Endothelial cell of umbilical vein (primary cell): ENCODE data around the gene C6orf163. TPM values are rescaled to one million over a fixed set of nuclear protein-coding genes. Genes with fewer than 3 reads are reported as not detected.

Experiments
- BruUV-seq: library from RNA; stranded (reverse); fragments of 400-500 nt; replicated peaks from 2 replicates; lab custom pipeline; 2021; lab: Mats Ljungman, UMichigan
- CTCF ChIA-PET: fragments of 300-600, 350-600 bp; sonication (Branson Sonifier 250); formaldehyde crosslinking; loops from one replicate; lab custom pipeline; 2021; ENCODE audit warnings: antibody characterized with exemption, inconsistent platforms; lab: Charles Lee
- POLR2A ChIA-PET: fragments of 300-600, 350-600 bp; sonication (Branson Sonifier 250); formaldehyde crosslinking; loops from one replicate; lab custom pipeline; 2021; ENCODE audit warnings: antibody characterized with exemption, inconsistent platforms; lab: Charles Lee
- DNase-seq: peaks from one replicate; pipeline ENCODE4 v3.0.0-alpha.2; 2011; ENCODE audit warnings: low read depth, low spot score
- FAIRE-seq: peaks from 2 replicates; lab custom pipeline; 2011; peaks lifted over from hg19 to GRCh38; lab: Jason Lieb, UNC
- H2AFZ ChIP-seq: 2 replicates; pipeline ENCODE4 v1.6.0; 2012; ENCODE audit warnings: low read depth, low read length, control low read depth, inconsistent platforms
- H3K27ac ChIP-seq: 2 replicates; pipeline ENCODE4 v1.5.1; 2011; ENCODE audit warnings: low read depth, mild to moderate bottlenecking, control low read depth, low read length, moderate library complexity; ENCODE audit not compliant: insufficient read depth
- H3K27me3 ChIP-seq, 2 experiments: 2 replicates each; pipeline versions ENCODE4 v1.6.0 to v1.6.1; 2011; ENCODE audit warnings: low read length in 2 of 2, mixed read lengths in 1 of 2; ENCODE audit not compliant: control insufficient read depth in 2 of 2, insufficient read depth in 2 of 2
- H3K36me3 ChIP-seq, 2 experiments: 2 replicates in 1 of 2; 3 replicates in 1 of 2; pipeline ENCODE4 v1.5.1; 2011; ENCODE audit warnings: low read length in 2 of 2, mild to moderate bottlenecking in 1 of 2, moderate library complexity in 1 of 2; ENCODE audit not compliant: control insufficient read depth in 2 of 2, insufficient read depth in 2 of 2; ENCODE audit errors: extremely low read depth in 1 of 2
- H3K4me1 ChIP-seq: 3 replicates; pipeline ENCODE4 v1.5.1; 2011; ENCODE audit warnings: mild to moderate bottlenecking, low read length; ENCODE audit not compliant: control insufficient read depth, insufficient read depth; ENCODE audit errors: extremely low read depth
- H3K4me2 ChIP-seq: 2 replicates; pipeline ENCODE4 v1.6.1; 2011; ENCODE audit warnings: low read length, control low read depth, mixed read lengths; ENCODE audit not compliant: insufficient read depth
- H3K4me3 ChIP-seq, 3 experiments: fragments of 200-600 bp in 1 of 3; sonication (generic), shearing (Covaris generic) in 1 of 3; replicated peaks in 1 of 3; 2 replicates each; pipeline ENCODE4 v1.5.1; 2011 to 2016; ENCODE audit warnings: control low read depth in 3 of 3, low read length in 3 of 3, mild to moderate bottlenecking in 2 of 3, inconsistent platforms in 1 of 3, low read depth in 1 of 3, moderate library complexity in 1 of 3; ENCODE audit not compliant: insufficient read depth in 1 of 3
- H3K79me2 ChIP-seq: 2 replicates; pipeline ENCODE4 v1.6.0; 2012; ENCODE audit warnings: low read length, inconsistent platforms; ENCODE audit not compliant: control insufficient read depth, insufficient read depth
- H3K9ac ChIP-seq: replicated peaks from 2 replicates; pipeline ENCODE3; 2011; ENCODE audit warnings: low read length, control low read depth; ENCODE audit not compliant: insufficient read depth; ENCODE audit errors: extremely low read depth
- H3K9me1 ChIP-seq: replicated peaks from 3 replicates; pipeline ENCODE4 v1.6.0; 2011; ENCODE audit warnings: mild to moderate bottlenecking, low read length; ENCODE audit not compliant: control insufficient read depth, insufficient read depth; ENCODE audit errors: extremely low read depth
- H3K9me3 ChIP-seq: replicated peaks from 2 replicates; pipeline ENCODE4 v1.5.1; 2012; ENCODE audit warnings: low read length, inconsistent platforms; ENCODE audit not compliant: control insufficient read depth, insufficient read depth
- H4K20me1 ChIP-seq: replicated peaks from 2 replicates; pipeline ENCODE3; 2011; ENCODE audit warnings: mild to moderate bottlenecking, low read length; ENCODE audit not compliant: control insufficient read depth, insufficient read depth; ENCODE audit errors: extremely low read depth
- CTCF ChIP-seq, 2 donors: IDR thresholded peaks; 1 replicate in 1 of 2; 2 replicates in 1 of 2; pipeline ENCODE4 v1.5.1; 2011; ENCODE audit warnings: low read length in 2 of 2, mild to moderate bottlenecking in 2 of 2, moderate library complexity in 2 of 2, control low read depth in 1 of 2, inconsistent platforms in 1 of 2, low read depth in 1 of 2; ENCODE audit not compliant: insufficient read depth in 1 of 2; ENCODE audit errors: extremely low read depth in 1 of 2
- FOS ChIP-seq: IDR thresholded peaks from 2 replicates; pipeline ENCODE4 v1.6.1; 2011; ENCODE audit warnings: mild to moderate bottlenecking, low read length, moderate library complexity, borderline replicate concordance; ENCODE audit not compliant: insufficient read depth
- GATA2 ChIP-seq: IDR thresholded peaks from 2 replicates; pipeline ENCODE4 v1.7.0; 2011; ENCODE audit warnings: low read depth, mild to moderate bottlenecking, moderate library complexity, mixed read lengths, low read length; ENCODE audit not compliant: insufficient read length, insufficient read depth
- JUN ChIP-seq: IDR thresholded peaks from 2 replicates; pipeline ENCODE4 v1.6.1; 2011; ENCODE audit warnings: borderline replicate concordance, low read depth; ENCODE audit not compliant: insufficient read length, insufficient read depth
- MAX ChIP-seq: IDR thresholded peaks from 2 replicates; pipeline ENCODE4 v1.6.1; 2011; ENCODE audit not compliant: insufficient read depth, insufficient read length
- MYC ChIP-seq: IDR thresholded peaks from one replicate; pipeline ENCODE4 v1.6.1; 2011; ENCODE audit warnings: mild to moderate bottlenecking, low read depth, low read length
- POLR2A ChIP-seq: IDR thresholded peaks from 2 replicates; pipeline ENCODE4 v1.6.1; 2012; ENCODE audit warnings: low read depth, mild to moderate bottlenecking, control low read depth, low read length
- POLR2AphosphoS5 ChIP-seq: IDR thresholded peaks from 2 replicates; pipeline ENCODE4 v1.6.1; 2012; ENCODE audit warnings: low read depth, mild to moderate bottlenecking, control low read depth, low read length, moderate library complexity; ENCODE audit not compliant: insufficient read depth
- dilution Hi-C: fragments of 300-500 bp; cut with MboI; formaldehyde crosslinking; loops from one replicate; pipeline ENCODE4 v1.15.0; 2019; ENCODE audit warnings: low sequenced_read_pairs; ENCODE audit not compliant: extremely low pct_ligation_motif_present
- intact Hi-C: fragments of 100-400 bp; cut with micrococcal nuclease; formaldehyde crosslinking; loops from one replicate; pipeline ENCODE4 v1.10.0; 2022
- polyA plus RNA-seq, 4 experiments: library from polyadenylated mRNA; depleted of rRNA in 3 of 4; stranded (reverse) in 3 of 4; unstranded in 1 of 4; fragments of >200 nt; gene quantifications; 2 replicates each; pipeline versions ENCODE4 v1.2.1 to v1.2.3, GENCODE V29; 2011 to 2012; ENCODE audit warnings: missing spikeins in 1 of 4
- total RNA-seq: library from RNA; stranded (reverse); gene quantifications from 2 replicates; pipeline ENCODE4 v1.2.3, GENCODE V29; 2021

Gene C6orf163
- total and polyA plus RNA-seq, 2 donors (not counting 3 experiments of a cell fraction or from before 2014, with no cell fraction given): 0.29 to 2.5 TPM

- no peak overlapping the region for H3K27ac ChIP-seq
- POLR2A ChIA-PET: no interaction called here
- dilution Hi-C loops: no loop called here
- FAIRE-seq (no peak), DNase-seq (no peak)
- no peak overlapping the region for H3K4me3 ChIP-seq
- H3K27me3 ChIP-seq: no peaks in the 10 kb centered on the region
- H3K9me3 ChIP-seq: no peaks in the 10 kb centered on the region
- no peaks in the 10 kb centered on the region for H4K20me1 ChIP-seq
- H3K4me2 ChIP-seq: no peak overlapping the region
- CTCF ChIA-PET: no interaction called here
- H3K36me3 ChIP-seq: no peaks in the 10 kb centered on the region
- no peaks in the 10 kb centered on the region for H3K79me2 ChIP-seq
- H3K9me1 ChIP-seq: no peaks in the 10 kb centered on the region
- H3K9ac ChIP-seq: no peak overlapping the region
- intact Hi-C loops: loop anchor here (10.0 kb wide), 1 partner anchor 517 kb away; no protein-coding TSS in a partner anchor
- TF ChIP-seq MAX (no peak), MYC (no peak), POLR2A (no peak), JUN (no peak), CTCF (IDR thresholded peaks at IDR 0.05; ENCODE audit: extremely low read depth in 1 of 2, insufficient read depth in 1 of 2, low read depth in 1 of 2, low read length in 2 of 2) (no peak)
- no TSS peak for BruUV-seq
- H3K4me1 ChIP-seq: no peaks in the 10 kb centered on the region
- no peak overlapping the region for H2AFZ ChIP-seq
Measured at GRCh38 chr6:87397656-87398055, 53.0 kb downstream of the C6orf163 start.

- POLR2A ChIA-PET: no interaction called here
- dilution Hi-C loops: no loop called here
- BruUV-seq: no TSS peak
Measured at GRCh38 chr6:87401832-87402231, 57.2 kb downstream of the C6orf163 start.

More at GRCh38 chr6:87401832-87402231, 57.2 kb downstream of the C6orf163 start:
- Histone ChIP-seq H3K4me3 (no peak overlapping the region), H3K36me3 (no peaks in the 10 kb centered on the region), H3K4me2 (no peak overlapping the region), H3K79me2 (no peaks in the 10 kb centered on the region), H3K4me1 (no peaks in the 10 kb centered on the region), H3K9me3 (no peaks in the 10 kb centered on the region), H3K27me3 (no peaks in the 10 kb centered on the region), H3K27ac (no peak overlapping the region), H3K9ac (no peak overlapping the region), H4K20me1 (no peaks in the 10 kb centered on the region), H3K9me1 (no peaks in the 10 kb centered on the region), H2AFZ (no peak overlapping the region)
- CTCF ChIA-PET: interaction anchor here (1.0 to 5.9 kb wide), 2 partner anchors 8 to 1091 kb away, joined by 3 to 45 read pairs; no protein-coding TSS in a partner anchor
- TF ChIP-seq POLR2AphosphoS5: no peak
- TF ChIP-seq CTCF (IDR thresholded peaks at IDR 0.05; ENCODE audit: extremely low read depth in 1 of 2, insufficient read depth in 1 of 2, low read depth in 1 of 2, low read length in 2 of 2): no peak
- TF ChIP-seq POLR2A: no peak
- no peak for TF ChIP-seq GATA2
- TF ChIP-seq FOS: no peak
- no peak for TF ChIP-seq JUN
- no peak for TF ChIP-seq MAX
- intact Hi-C loops: no loop called here
- DNase-seq (no peak), FAIRE-seq (no peak)
